IMR-90 (cell line): ENCODE results near the gene CDH23. TPM values are rescaled to one million over a fixed set of nuclear protein-coding genes. Genes with fewer than 3 reads are reported as not detected.

Experiments used
- ATAC-seq: fragments of 200-7000 bp; cut with Tn5 transposase; 2 replicates; pipeline ENCODE4 v1.9.1; 2020; ENCODE audit warnings: low read depth, mild to moderate bottlenecking, moderate library complexity
- BruUV-seq: library from RNA; stranded (reverse); fragments of 400-500 nt; replicated peaks from 2 replicates; lab custom pipeline; 2021; lab: Mats Ljungman, UMichigan
- CTCF ChIA-PET: fragments of 300-600 bp; formaldehyde crosslinking; extraction: SDS; loops from one replicate; lab custom pipeline; 2021; ENCODE audit warnings: antibody characterized with exemption; lab: Yijun Ruan, JAX
- POLR2A ChIA-PET: fragments of 300-600 bp; sonication (Branson Sonifier 250); formaldehyde crosslinking; loops from one replicate; lab custom pipeline; 2022; ENCODE audit warnings: antibody characterized with exemption; ENCODE audit not compliant: unreplicated experiment; lab: Charles Lee
- DNase-seq: peaks from one replicate; pipeline ENCODE4 v3.0.0; 2013
- H2AFZ ChIP-seq: replicated peaks from 2 replicates; pipeline ENCODE3; 2013; ENCODE audit warnings: low read length, mild to moderate bottlenecking; ENCODE audit not compliant: poor library complexity
- H2AK5ac ChIP-seq: 2 replicates; pipeline ENCODE4 v1.6.1; 2013; ENCODE audit warnings: low read depth, low read length, inconsistent platforms
- H2AK9ac ChIP-seq: replicated peaks from 2 replicates; pipeline ENCODE3; 2013; ENCODE audit warnings: mild to moderate bottlenecking, low read depth, low read length, moderate library complexity; ENCODE audit not compliant: poor library complexity
- H2BK120ac ChIP-seq: 2 replicates; pipeline ENCODE4 v1.6.1; 2013; ENCODE audit warnings: low read depth, low read length, inconsistent platforms
- H2BK15ac ChIP-seq: 3 replicates; pipeline ENCODE4 v1.6.1; 2013; ENCODE audit warnings: low read depth, low read length, inconsistent platforms
- H2BK20ac ChIP-seq: 2 replicates; pipeline ENCODE4 v1.6.1; 2013; ENCODE audit warnings: low read depth, mild to moderate bottlenecking, inconsistent platforms, low read length, moderate library complexity
- H2BK5ac ChIP-seq: 2 replicates; pipeline ENCODE4 v1.6.1; 2013; ENCODE audit warnings: mild to moderate bottlenecking, low read depth, low read length, inconsistent platforms; ENCODE audit not compliant: poor library complexity, severe bottlenecking
- H3K14ac ChIP-seq: replicated peaks from 2 replicates; pipeline ENCODE4 v1.6.1; 2013; ENCODE audit warnings: low read depth, low read length, inconsistent platforms
- H3K18ac ChIP-seq: 2 replicates; pipeline ENCODE4 v1.6.1; 2013; ENCODE audit warnings: low read depth, low read length, control low read depth
- H3K23ac ChIP-seq: 2 replicates; pipeline ENCODE4 v1.6.1; 2013; ENCODE audit warnings: low read depth, low read length, inconsistent platforms
- H3K27ac ChIP-seq: 2 replicates; pipeline ENCODE4 v1.5.1; 2013; ENCODE audit warnings: mild to moderate bottlenecking, control low read depth, low read length; ENCODE audit not compliant: insufficient read depth
- H3K27me3 ChIP-seq: 2 replicates; pipeline ENCODE4 v1.6.1; 2013; ENCODE audit warnings: low read length; ENCODE audit not compliant: control insufficient read depth, insufficient read depth
- H3K36me3 ChIP-seq: 2 replicates; pipeline ENCODE4 v1.6.1; 2013; ENCODE audit warnings: low read length, mixed read lengths; ENCODE audit not compliant: control insufficient read depth, insufficient read depth
- H3K4ac ChIP-seq: 2 replicates; pipeline ENCODE4 v1.6.1; 2013; ENCODE audit warnings: low read depth, low read length, inconsistent platforms
- H3K4me1 ChIP-seq: 2 replicates; pipeline ENCODE4 v1.6.1; 2013; ENCODE audit warnings: low read length, mixed read lengths; ENCODE audit not compliant: control insufficient read depth, insufficient read depth
- H3K4me2 ChIP-seq: 2 replicates; pipeline ENCODE4 v1.6.1; 2013; ENCODE audit warnings: low read depth, mild to moderate bottlenecking, control low read depth, low read length, moderate library complexity
- H3K4me3 ChIP-seq: 2 replicates; pipeline ENCODE4 v1.5.1; 2013; ENCODE audit warnings: low read depth, mild to moderate bottlenecking, control low read depth, low read length, moderate library complexity; ENCODE audit not compliant: insufficient read depth
- H3K56ac ChIP-seq: 2 replicates; pipeline ENCODE4 v1.6.1; 2013; ENCODE audit warnings: low read length, inconsistent platforms; ENCODE audit not compliant: insufficient read depth; ENCODE audit errors: extremely low read depth
- H3K79me1 ChIP-seq, 2 experiments: 2 replicates each; pipeline ENCODE4 v1.6.1; 2013; ENCODE audit warnings: low read length in 2 of 2, inconsistent platforms in 1 of 2, low read depth in 1 of 2
- H3K9ac ChIP-seq: 2 replicates; pipeline ENCODE4 v1.6.1; 2013; ENCODE audit warnings: low read depth, low read length, control low read depth
- H3K9me1 ChIP-seq: 2 replicates; pipeline ENCODE4 v1.6.1; 2013; ENCODE audit warnings: low read length, inconsistent platforms; ENCODE audit not compliant: insufficient read depth
- H3K9me3 ChIP-seq: 2 replicates; pipeline ENCODE4 v1.6.1; 2013; ENCODE audit warnings: low read length; ENCODE audit not compliant: control insufficient read depth, insufficient read depth
- H4K20me1 ChIP-seq: 2 replicates; pipeline ENCODE4 v1.6.1; 2013; ENCODE audit warnings: low read length, inconsistent platforms; ENCODE audit not compliant: insufficient read depth
- H4K5ac ChIP-seq: 2 replicates; pipeline ENCODE4 v1.6.1; 2013; ENCODE audit warnings: mild to moderate bottlenecking, low read depth, low read length, control low read depth
- H4K8ac ChIP-seq, 2 experiments: 2 replicates each; pipeline ENCODE4 v1.6.1; 2013; ENCODE audit warnings: low read depth in 2 of 2, low read length in 2 of 2, control low read depth in 1 of 2, inconsistent platforms in 1 of 2
- H4K91ac ChIP-seq: 2 replicates; pipeline ENCODE4 v1.6.1; 2013; ENCODE audit warnings: low read depth, low read length, inconsistent platforms; ENCODE audit not compliant: insufficient read depth
- RCOR1 ChIP-seq: IDR thresholded peaks from 2 replicates; pipeline ENCODE4 v1.6.1; 2012; ENCODE audit warnings: mild to moderate bottlenecking, low read length, improper control_type of control experiment; ENCODE audit not compliant: insufficient replicate concordance
- WGBS, 2 experiments: methylation state at CpG; one replicate each; pipeline versions ENCODE4 v1.1.5 to v1.1.7; 2013; ENCODE audit warnings: missing lambda C conversion rate in 2 of 2; ENCODE audit not compliant: insufficient read length in 1 of 2; ENCODE audit errors: extremely low coverage in 2 of 2; 5-methylcytosine and 5-hydroxymethylcytosine counted together
- dilution Hi-C: fragments of 300-500 bp; cut with HindIII; formaldehyde crosslinking; loops from one replicate; pipeline ENCODE4 v1.14.3; 2018; ENCODE audit warnings: low sequenced_read_pairs; ENCODE audit not compliant: unreplicated experiment
- in situ Hi-C: fragments of 300-500 bp; cut with MboI; formaldehyde crosslinking; loops from 3 replicates; pipeline ENCODE4 v1.14.3; 2019; ENCODE audit warnings: low sequenced_read_pairs, inconsistent platforms, mixed read lengths
- intact Hi-C: fragments of 100-400 bp; cut with micrococcal nuclease; formaldehyde crosslinking; loops from 2 replicates; pipeline ENCODE4 v1.10.0; 2022
- polyA plus RNA-seq, 3 experiments: library from polyadenylated mRNA; depleted of rRNA; stranded (reverse); fragments of >200 nt; gene quantifications; 2 replicates each; pipeline ENCODE4 v1.2.3, GENCODE V29; 2012; ENCODE audit warnings: low replicate concordance in 1 of 3
- total RNA-seq: library from RNA; depleted of rRNA; stranded (reverse); fragments of >200 nt; gene quantifications from 2 replicates; pipeline ENCODE4 v1.2.3, GENCODE V29; 2012

Gene CDH23
- total and polyA plus RNA-seq, 2 of the 4 experiments (the other 2 are of a cell fraction) = under 0.01 to 0.03 TPM

GRCh38 chr10:71687480-71687879 is 290.8 kb downstream of the CDH23 start:
- POLR2A ChIA-PET = no interaction called here
- no peak overlapping the region for H2AFZ ChIP-seq
- no peak overlapping the region for H4K5ac ChIP-seq
- H2BK5ac ChIP-seq = no peak overlapping the region
- in situ Hi-C loops = no loop called here
- no peak overlapping the region for H3K4me3 ChIP-seq
- no peak overlapping the region for H4K91ac ChIP-seq
- H3K27me3 ChIP-seq = peaks cover 34% of the 10 kb centered on the region
- H3K4ac ChIP-seq = no peak overlapping the region
- no peak for DNase-seq
- CTCF ChIA-PET = no interaction called here
- H3K4me2 ChIP-seq = no peak overlapping the region
- ATAC-seq = no peak
- H3K23ac ChIP-seq = no peak overlapping the region
- no peak overlapping the region for H2BK120ac ChIP-seq
- no peaks in the 10 kb centered on the region for H3K79me1 ChIP-seq
- H3K9ac ChIP-seq = no peak overlapping the region
- dilution Hi-C loops = no loop called here
- H3K9me1 ChIP-seq = no peaks in the 10 kb centered on the region
- H3K4me1 ChIP-seq = no peaks in the 10 kb centered on the region
- no peaks in the 10 kb centered on the region for H3K9me3 ChIP-seq
- intact Hi-C loops = no loop called here
- H3K27ac ChIP-seq = no peak overlapping the region
- TF ChIP-seq RCOR1 = no peak
- H2BK15ac ChIP-seq = no peak overlapping the region
- WGBS, 2 experiments = 58% methylated on average over 4 of the region's 9 CpGs; no CpG with 5 or more reads in 1 of the 2 experiments
- no TSS peak for BruUV-seq
- no peaks in the 10 kb centered on the region for H3K36me3 ChIP-seq
- H2AK9ac ChIP-seq = no peak overlapping the region
- no peaks in the 10 kb centered on the region for H4K20me1 ChIP-seq
- no peak overlapping the region for H2AK5ac ChIP-seq
- no peak overlapping the region for H3K56ac ChIP-seq
- no peak overlapping the region for H3K18ac ChIP-seq
- H4K8ac ChIP-seq = no peak overlapping the region
- H3K14ac ChIP-seq = no peak overlapping the region
- no peak overlapping the region for H2BK20ac ChIP-seq
